Esophagus squamous epithelium (tissue), 5 donors: ENCODE results near the gene SRP68. TPM values are rescaled to one million over a fixed set of nuclear protein-coding genes. Genes with fewer than 3 reads are reported as not detected.

Source experiments
- DNase-seq: peaks from one replicate; lab custom pipeline; 2025; lab: John Stamatoyannopoulos, UW
- H3K27ac ChIP-seq, 4 donors: fragments of 200-600 bp; sonication (generic); one replicate each; pipeline ENCODE4 v1.5.1; 2016 to 2019; ENCODE audit warnings: mild to moderate bottlenecking in 1 of 4
- H3K27me3 ChIP-seq, 4 donors: fragments of 200-600 bp; sonication (generic); 1 replicate in 3 of 4; 2 replicates in 1 of 4; pipeline versions ENCODE4 v1.5.1 to v1.6.0; 2017 to 2021; ENCODE audit warnings: antibody characterized with exemption in 1 of 4
- H3K36me3 ChIP-seq, 3 donors: fragments of 200-600 bp; sonication (generic); one replicate each; pipeline ENCODE4 v1.5.1; 2016 to 2019
- H3K4me1 ChIP-seq, 3 donors: fragments of 200-600 bp; sonication (generic); one replicate each; pipeline ENCODE4 v1.5.1; 2017 to 2019
- H3K4me3 ChIP-seq, 4 donors: fragments of 200-600 bp; sonication (generic); 1 replicate in 3 of 4; 2 replicates in 1 of 4; pipeline ENCODE4 v1.5.1; 2016 to 2019; ENCODE audit warnings: mild to moderate bottlenecking in 2 of 4, moderate library complexity in 1 of 4
- H3K9me3 ChIP-seq, 3 donors: fragments of 200-600 bp; sonication (generic); one replicate each; pipeline ENCODE4 v1.5.1; 2016 to 2019
- CTCF ChIP-seq, 6 experiments: fragments of 450-650 bp in 4 of 6; fragments of 200-600 bp in 2 of 6; sonication (generic) in 2 of 6; IDR thresholded peaks; one replicate each; pipeline ENCODE4 v1.5.1; 2016 to 2019; ENCODE audit warnings: antibody characterized with exemption in 6 of 6, mild to moderate bottlenecking in 4 of 6, moderate library complexity in 4 of 6
- POLR2A ChIP-seq, 4 donors: fragments of 450-650 bp; IDR thresholded peaks; one replicate each; pipeline ENCODE4 v1.6.1; 2017; ENCODE audit warnings: antibody characterized with exemption in 4 of 4, mild to moderate bottlenecking in 4 of 4, moderate library complexity in 3 of 4
- WGBS, 2 donors: methylation state at CpG; one replicate each; pipeline ENCODE4 v1.1.5; 2018; 5-methylcytosine and 5-hydroxymethylcytosine counted together
- intact Hi-C: fragments of 100-400 bp; cut with DNase I; formaldehyde crosslinking; loops from one replicate; pipeline ENCODE4 v1.15.0; 2022
- total RNA-seq, 4 donors: library from RNA; depleted of rRNA; stranded (reverse); fragments of >200 nt; gene quantifications; one replicate each; pipeline ENCODE4 v1.1.0, GENCODE V29; 2016
- donor health status: DM: yes; HTN: yes; CAD: no.

Gene SRP68
- total RNA-seq, 4 donors from 2014 or later, result 40.6 to 78.0 (median 52.7) TPM

GRCh38 chr17:76019833-76020467 lies 52.4 kb downstream of the SRP68 start:
- Histone ChIP-seq H3K27me3 (peaks cover 0 to 19% (median 0%) of the 10 kb centered on the region in 4 donors), H3K27ac (no peak overlapping the region), H3K9me3 (no peaks in the 10 kb centered on the region), H3K36me3 (peaks cover 5 to 93% (median 5%) of the 10 kb centered on the region in 3 donors), H3K4me1 (peaks cover 0 to 31% (median 3%) of the 10 kb centered on the region in 3 donors), H3K4me3 (no peak overlapping the region)
- WGBS, 2 donors, result 79 to 87% methylated on average over 6 of the region's 6 CpGs
- DNase-seq, result no peak
- intact Hi-C loops, result loop anchor here (10.0 kb wide), 1 partner anchor 265 kb away; no protein-coding TSS in a partner anchor
- TF ChIP-seq POLR2A (IDR thresholded peaks at IDR 0.05), result no peak
- no peak for TF ChIP-seq CTCF (IDR thresholded peaks at IDR 0.05)

- Histone ChIP-seq H3K36me3 (peaks cover 5 to 100% (median 5%) of the 10 kb centered on the region in 3 donors), H3K27ac (no peak overlapping the region), H3K4me1 (peaks cover 0 to 31% (median 11%) of the 10 kb centered on the region in 3 donors), H3K9me3 (no peaks in the 10 kb centered on the region), H3K4me3 (no peak overlapping the region), H3K27me3 (peaks cover 0 to 20% (median 0%) of the 10 kb centered on the region in 4 donors)
- intact Hi-C loops, result loop anchor here (10.0 kb wide), 1 partner anchor 266 kb away; no protein-coding TSS in a partner anchor
- 84 to 88% methylated on average over 7 to 8 of the region's 13 CpGs for WGBS, 2 donors
- TF ChIP-seq POLR2A (IDR thresholded peaks at IDR 0.05) (no peak), CTCF (IDR thresholded peaks at IDR 0.05) (no peak)
- DNase-seq, result no peak
These were observed 53.5 kb downstream of the SRP68 start for GRCh38 chr17:76018801-76019200.

GRCh38 chr17:76018340-76018680 lies 54.0 kb downstream of the SRP68 start:
- Histone ChIP-seq H3K4me1 (peaks cover 0 to 26% (median 11%) of the 10 kb centered on the region in 3 donors), H3K27me3 (peaks cover 0 to 20% (median 0%) of the 10 kb centered on the region in 4 donors), H3K4me3 (no peak overlapping the region), H3K36me3 (peaks cover 5 to 100% (median 5%) of the 10 kb centered on the region in 3 donors), H3K27ac (no peak overlapping the region), H3K9me3 (no peaks in the 10 kb centered on the region)
- WGBS, 2 donors, result 100% methylated on average over 1 of the region's 11 CpGs; no CpG with 5 or more reads in 1 of the 2 donors
- no peak for TF ChIP-seq POLR2A (IDR thresholded peaks at IDR 0.05)
- no peak for DNase-seq
- intact Hi-C loops, result loop anchor here (10.0 kb wide), 1 partner anchor 266 kb away; no protein-coding TSS in a partner anchor

DNA sequence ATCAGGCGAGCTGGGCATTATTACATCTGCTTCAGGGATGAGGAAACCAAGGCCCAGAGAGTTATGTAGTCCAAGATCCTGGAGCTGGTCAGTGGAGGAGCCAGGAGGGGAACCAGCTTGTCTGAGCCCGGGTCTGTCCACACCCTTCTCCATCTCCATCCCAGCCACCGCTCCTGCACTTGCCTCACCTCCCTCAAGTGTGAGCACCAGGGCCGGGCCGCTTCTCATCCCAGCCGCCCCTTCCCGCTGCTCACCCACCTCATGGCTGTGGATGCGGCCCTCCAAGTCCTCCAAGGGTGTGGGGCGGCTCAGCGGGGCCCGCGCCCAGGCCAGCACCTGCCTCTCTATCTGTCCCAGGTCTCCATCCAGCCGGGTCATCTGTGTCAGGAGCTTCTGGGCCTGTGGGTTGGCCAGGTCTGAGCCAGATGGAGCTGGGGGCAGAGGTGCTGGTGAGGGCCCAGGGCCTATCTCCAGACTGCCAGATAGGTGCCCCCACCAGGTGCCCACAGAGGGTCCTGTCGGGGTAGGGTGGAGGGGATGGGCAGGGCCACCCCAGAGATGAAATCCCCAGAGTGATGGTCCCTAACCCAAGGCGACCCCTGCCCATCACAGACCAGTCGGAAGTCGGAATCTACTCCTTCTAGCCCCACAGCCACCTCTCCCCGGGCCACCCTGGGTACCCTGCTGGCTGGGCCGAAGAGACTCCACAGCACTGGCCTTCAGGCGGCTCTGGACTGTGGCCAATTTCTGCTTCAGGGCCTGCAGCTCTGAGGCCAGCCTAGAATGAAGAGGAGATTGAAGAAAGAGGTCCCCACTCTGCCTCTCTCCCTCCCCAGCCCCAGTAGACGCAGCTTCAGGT lies 54.6 kb downstream of the SRP68 start:
- 97% methylated on average over 7 of the region's 21 CpGs; no CpG with 5 or more reads in 1 of the 2 donors for WGBS, 2 donors
- Histone ChIP-seq H3K9me3 (no peaks in the 10 kb centered on the region), H3K27ac (no peak overlapping the region), H3K27me3 (peaks cover 0 to 20% (median 0%) of the 10 kb centered on the region in 4 donors), H3K4me1 (peaks cover 0 to 25% (median 11%) of the 10 kb centered on the region in 3 donors), H3K4me3 (no peak overlapping the region), H3K36me3 (peaks cover 5 to 100% (median 5%) of the 10 kb centered on the region in 3 donors)
- intact Hi-C loops, result loop anchor here (10.0 kb wide), 1 partner anchor 267 kb away; no protein-coding TSS in a partner anchor
- no peak for DNase-seq
- TF ChIP-seq POLR2A (IDR thresholded peaks at IDR 0.05) (no peak), CTCF (IDR thresholded peaks at IDR 0.05) (no peak)

DNA sequence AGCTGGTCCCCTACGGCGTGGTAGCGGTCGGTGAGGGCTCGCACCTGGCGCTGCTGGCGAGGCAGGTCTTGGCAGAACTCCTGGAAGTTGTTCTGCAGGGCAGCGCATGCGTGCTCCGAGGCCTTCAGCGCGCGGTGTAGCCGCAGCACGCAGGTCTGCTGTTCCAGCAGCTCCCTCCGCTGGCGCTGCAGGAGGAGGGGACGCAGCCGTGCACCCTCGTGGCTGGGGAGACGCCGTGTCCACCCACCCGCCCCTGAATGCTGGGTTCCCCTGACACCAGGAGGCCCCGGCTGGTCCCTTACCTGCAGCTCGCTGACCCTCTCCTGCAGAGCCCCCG lies 57.4 kb downstream of the SRP68 start:
- intact Hi-C loops, result loop anchor here (5.0 to 10.0 kb wide), 2 partner anchors 37 to 270 kb away; no protein-coding TSS in a partner anchor
- Histone ChIP-seq H3K27ac (peak overlapping the region in 2 of 4 donors; percentile 5 to 39), H3K4me3 (no peak overlapping the region), H3K36me3 (peaks cover 5 to 100% (median 24%) of the 10 kb centered on the region in 3 donors), H3K4me1 (peaks cover 0 to 25% (median 11%) of the 10 kb centered on the region in 3 donors), H3K9me3 (no peaks in the 10 kb centered on the region), H3K27me3 (peaks cover 0 to 9% (median 0%) of the 10 kb centered on the region in 4 donors)
- no peak for DNase-seq
- TF ChIP-seq CTCF (IDR thresholded peaks at IDR 0.05) (no peak), POLR2A (IDR thresholded peaks at IDR 0.05) (no peak)
- 50 to 60% methylated on average over 2 to 3 of the region's 26 CpGs for WGBS, 2 donors
